GM12878 (cell line): Measurements from ENCODE around the gene ZNF426. TPM values are rescaled to one million over a fixed set of nuclear protein-coding genes. Genes with fewer than 3 reads are reported as not detected.

Experiments used
- ATF7 ChIP-seq: fragments of 450-650 bp; IDR thresholded peaks from 2 replicates; pipeline ENCODE4 v1.6.1; 2016; ENCODE audit warnings: low read depth, mild to moderate bottlenecking
- CREB1 ChIP-seq: IDR thresholded peaks from 2 replicates; pipeline ENCODE4 v1.6.1; 2012; ENCODE audit warnings: low read depth, mild to moderate bottlenecking, inconsistent platforms
- CREM ChIP-seq: IDR thresholded peaks from 2 replicates; pipeline ENCODE4 v1.6.1; 2014; ENCODE audit warnings: antibody characterized with exemption, low read depth
- CUX1 ChIP-seq: IDR thresholded peaks from 2 replicates; pipeline ENCODE4 v1.6.1; 2012; ENCODE audit warnings: improper control_type of control experiment, low read depth, low read length; ENCODE audit not compliant: insufficient replicate concordance
- FOXM1 ChIP-seq: IDR thresholded peaks from 2 replicates; pipeline ENCODE4 v1.6.1; 2012; ENCODE audit warnings: low read depth, mild to moderate bottlenecking, inconsistent platforms, low read length, moderate library complexity
- HSF1 ChIP-seq: fragments of 150-350 bp; IDR thresholded peaks from 2 replicates; pipeline ENCODE4 v1.6.1; 2014; ENCODE audit warnings: mild to moderate bottlenecking, low read depth, low read length
- IKZF2 ChIP-seq, 2 experiments: fragments of 450-650 bp; IDR thresholded peaks; 2 replicates each; pipeline ENCODE4 v1.6.1; 2017; ENCODE audit warnings: mild to moderate bottlenecking in 2 of 2, moderate library complexity in 2 of 2
- JUNB ChIP-seq: IDR thresholded peaks from 2 replicates; pipeline ENCODE4 v1.6.1; 2016; ENCODE audit warnings: antibody characterized with exemption, mild to moderate bottlenecking
- KLF5 ChIP-seq: fragments of 450-650 bp; IDR thresholded peaks from 2 replicates; pipeline ENCODE4 v1.6.1; 2014; ENCODE audit warnings: mild to moderate bottlenecking; ENCODE audit not compliant: partially characterized antibody
- MEF2B ChIP-seq: fragments of 450-650 bp; IDR thresholded peaks from 2 replicates; pipeline ENCODE4 v1.6.1; 2018; ENCODE audit warnings: mild to moderate bottlenecking, moderate library complexity; ENCODE audit not compliant: partially characterized antibody, poor library complexity, severe bottlenecking
- NFYB ChIP-seq: IDR thresholded peaks from 2 replicates; pipeline ENCODE4 v1.6.1; 2011; ENCODE audit warnings: low read depth, mild to moderate bottlenecking, low read length, improper control_type of control experiment, moderate library complexity; ENCODE audit not compliant: insufficient read depth
- RAD51 ChIP-seq: fragments of 450-650 bp; IDR thresholded peaks from 2 replicates; pipeline ENCODE4 v1.6.1; 2016; ENCODE audit warnings: moderate library complexity, mild to moderate bottlenecking, inconsistent platforms
- SMC3 ChIP-seq: IDR thresholded peaks from 2 replicates; pipeline ENCODE4 v1.6.1; 2011; ENCODE audit warnings: low read length, improper control_type of control experiment, borderline replicate concordance
- SP1 ChIP-seq: IDR thresholded peaks from one replicate; pipeline ENCODE4 v1.6.1; 2011; ENCODE audit warnings: low read depth, low read length
- TARDBP ChIP-seq: IDR thresholded peaks from 2 replicates; pipeline ENCODE4 v1.6.1; 2016; ENCODE audit warnings: borderline replicate concordance
- TCF7 ChIP-seq: IDR thresholded peaks from 2 replicates; pipeline ENCODE4 v1.6.1; 2014; ENCODE audit warnings: antibody characterized with exemption, borderline replicate concordance
- ZNF217 ChIP-seq: fragments of 450-650 bp; IDR thresholded peaks from 2 replicates; pipeline ENCODE4 v1.6.1; 2017; ENCODE audit warnings: antibody characterized with exemption, mild to moderate bottlenecking
- polyA plus RNA-seq, 11 experiments: library from polyadenylated mRNA; depleted of rRNA in 4 of 11; unstranded in 6 of 11; stranded (reverse) in 5 of 11; fragments of >200 nt; fragmentation: Nextera tagmentation in 4 of 11; fragmentation: Illumina TruSeq in 1 of 11; extraction: Ambion mirVana in 4 of 11; extraction: Trizol in 1 of 11; gene quantifications; 1 replicate in 1 of 11; 2 replicates in 10 of 11; pipeline versions ENCODE4 v1.2.1 to v1.2.3, GENCODE V29; 2011 to 2016; ENCODE audit warnings: inconsistent platforms in 2 of 11, missing spikeins in 2 of 11, low read depth in 1 of 11
- total RNA-seq, 4 experiments: library from RNA; depleted of rRNA in 3 of 4; stranded (reverse); fragments of >200 nt in 3 of 4; fragmentation: Illumina TruSeq in 1 of 4; extraction: Trizol in 1 of 4; gene quantifications; 2 replicates each; pipeline versions ENCODE4 v1.2.1 to v1.2.3, GENCODE V29; 2013 to 2021
- TF ChIP-seq, protein P1 (sequence below): fragments of 450-650 bp; IDR thresholded peaks from 2 replicates; pipeline ENCODE4 v1.6.1; 2014; ENCODE audit warnings: mild to moderate bottlenecking
- TF ChIP-seq, protein P2 (sequence below): fragments of 450-650 bp; IDR thresholded peaks from 2 replicates; pipeline ENCODE4 v1.6.1; 2017; ENCODE audit warnings: mild to moderate bottlenecking, moderate library complexity

The ZNF426 gene
- total and polyA plus RNA-seq, 10 of the 15 experiments (the other 5 are each of a cell fraction or from before 2014, with no cell fraction given) = 3.0 to 11.3 (median 6.8) TPM

DNA sequence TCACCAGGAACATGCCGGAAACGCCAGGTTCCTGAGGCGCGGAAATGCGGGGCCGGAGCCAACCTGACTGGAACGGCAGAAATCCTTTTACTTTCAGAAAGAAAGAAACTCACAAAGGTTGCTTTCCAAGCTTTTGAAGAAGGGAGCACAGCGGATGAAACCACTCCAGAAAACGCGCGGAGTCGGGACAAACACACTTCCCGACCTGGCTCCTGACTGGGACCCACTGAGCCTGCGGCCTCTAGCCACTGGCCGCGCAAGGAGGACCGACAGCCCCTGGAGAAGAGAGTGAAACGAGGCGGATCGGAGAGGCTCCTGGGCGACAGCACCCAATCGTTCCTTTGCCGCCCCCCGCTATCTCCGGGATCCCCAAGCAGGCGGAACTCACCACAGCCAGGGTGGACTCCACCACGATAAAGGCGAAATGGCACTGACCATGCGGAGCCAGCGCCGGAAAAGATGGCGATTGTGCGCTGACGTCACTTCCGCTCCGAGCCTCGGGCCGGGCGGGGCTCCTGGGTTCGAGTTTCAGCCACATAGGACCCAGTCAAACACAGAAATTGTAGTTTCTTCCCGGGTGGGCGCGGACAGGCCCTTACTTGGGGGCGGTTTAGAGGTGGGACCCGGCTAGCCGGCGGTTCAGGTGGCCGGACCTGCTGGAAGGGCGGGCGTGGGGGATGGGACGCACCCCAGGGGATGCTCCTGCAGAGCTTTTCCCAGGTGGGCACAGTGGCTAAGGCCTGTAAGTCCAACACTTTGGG is 45.8 kb upstream of the ZNF426 start, which contains the start of gene ZNF121 (continued):
- peak; percentile 98 for TF ChIP-seq ATF7
- peak; percentile 97 for TF ChIP-seq CREM
- TF ChIP-seq MEF2B = peak; percentile 51
- peak in 1 of 2 experiments; percentile 42; a peak in 1 of 4 replicates for TF ChIP-seq IKZF2 (IDR thresholded peaks at IDR 0.05)
- TF ChIP-seq SP1 = no peak
- peak; percentile 51 for TF ChIP-seq JUNB
- TF ChIP-seq TARDBP = no peak
- TF ChIP-seq, protein P1, sequence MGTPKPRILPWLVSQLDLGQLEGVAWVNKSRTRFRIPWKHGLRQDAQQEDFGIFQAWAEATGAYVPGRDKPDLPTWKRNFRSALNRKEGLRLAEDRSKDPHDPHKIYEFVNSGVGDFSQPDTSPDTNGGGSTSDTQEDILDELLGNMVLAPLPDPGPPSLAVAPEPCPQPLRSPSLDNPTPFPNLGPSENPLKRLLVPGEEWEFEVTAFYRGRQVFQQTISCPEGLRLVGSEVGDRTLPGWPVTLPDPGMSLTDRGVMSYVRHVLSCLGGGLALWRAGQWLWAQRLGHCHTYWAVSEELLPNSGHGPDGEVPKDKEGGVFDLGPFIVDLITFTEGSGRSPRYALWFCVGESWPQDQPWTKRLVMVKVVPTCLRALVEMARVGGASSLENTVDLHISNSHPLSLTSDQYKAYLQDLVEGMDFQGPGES = no peak
- TF ChIP-seq CUX1 = no peak
- TF ChIP-seq TCF7 = no peak
- TF ChIP-seq ZNF217 = 0 out of 2 replicates have a peak, but pooled peaks have one; percentile 20
- no peak for TF ChIP-seq FOXM1
- TF ChIP-seq HSF1 = no peak
- TF ChIP-seq NFYB = no peak
- no peak for TF ChIP-seq RAD51
- TF ChIP-seq, protein P2, sequence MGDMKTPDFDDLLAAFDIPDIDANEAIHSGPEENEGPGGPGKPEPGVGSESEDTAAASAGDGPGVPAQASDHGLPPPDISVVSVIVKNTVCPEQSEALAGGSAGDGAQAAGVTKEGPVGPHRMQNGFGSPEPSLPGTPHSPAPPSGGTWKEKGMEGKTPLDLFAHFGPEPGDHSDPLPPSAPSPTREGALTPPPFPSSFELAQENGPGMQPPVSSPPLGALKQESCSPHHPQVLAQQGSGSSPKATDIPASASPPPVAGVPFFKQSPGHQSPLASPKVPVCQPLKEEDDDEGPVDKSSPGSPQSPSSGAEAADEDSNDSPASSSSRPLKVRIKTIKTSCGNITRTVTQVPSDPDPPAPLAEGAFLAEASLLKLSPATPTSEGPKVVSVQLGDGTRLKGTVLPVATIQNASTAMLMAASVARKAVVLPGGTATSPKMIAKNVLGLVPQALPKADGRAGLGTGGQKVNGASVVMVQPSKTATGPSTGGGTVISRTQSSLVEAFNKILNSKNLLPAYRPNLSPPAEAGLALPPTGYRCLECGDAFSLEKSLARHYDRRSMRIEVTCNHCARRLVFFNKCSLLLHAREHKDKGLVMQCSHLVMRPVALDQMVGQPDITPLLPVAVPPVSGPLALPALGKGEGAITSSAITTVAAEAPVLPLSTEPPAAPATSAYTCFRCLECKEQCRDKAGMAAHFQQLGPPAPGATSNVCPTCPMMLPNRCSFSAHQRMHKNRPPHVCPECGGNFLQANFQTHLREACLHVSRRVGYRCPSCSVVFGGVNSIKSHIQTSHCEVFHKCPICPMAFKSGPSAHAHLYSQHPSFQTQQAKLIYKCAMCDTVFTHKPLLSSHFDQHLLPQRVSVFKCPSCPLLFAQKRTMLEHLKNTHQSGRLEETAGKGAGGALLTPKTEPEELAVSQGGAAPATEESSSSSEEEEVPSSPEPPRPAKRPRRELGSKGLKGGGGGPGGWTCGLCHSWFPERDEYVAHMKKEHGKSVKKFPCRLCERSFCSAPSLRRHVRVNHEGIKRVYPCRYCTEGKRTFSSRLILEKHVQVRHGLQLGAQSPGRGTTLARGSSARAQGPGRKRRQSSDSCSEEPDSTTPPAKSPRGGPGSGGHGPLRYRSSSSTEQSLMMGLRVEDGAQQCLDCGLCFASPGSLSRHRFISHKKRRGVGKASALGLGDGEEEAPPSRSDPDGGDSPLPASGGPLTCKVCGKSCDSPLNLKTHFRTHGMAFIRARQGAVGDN = peak; percentile 53
- TF ChIP-seq CREB1 = peak; percentile 93
- no peak for TF ChIP-seq SMC3
- TF ChIP-seq KLF5 = no peak
